H1 (cell line): ENCODE results near the gene ITPR1. TPM values are rescaled to one million over a fixed set of nuclear protein-coding genes. Genes with fewer than 3 reads are reported as not detected.

Source experiments
- CTCF ChIA-PET: fragments of 300-600 bp; sonication (Branson Sonifier 250); formaldehyde crosslinking; loops from one replicate; lab custom pipeline; 2021; ENCODE audit not compliant: partially characterized antibody; lab: Charles Lee
- POLR2A ChIA-PET: fragments of 300-600 bp; sonication (Branson Sonifier 250); formaldehyde crosslinking; loops from one replicate; lab custom pipeline; 2021; ENCODE audit warnings: inconsistent platforms; ENCODE audit not compliant: partially characterized antibody; lab: Charles Lee
- DNase-seq, 2 experiments: peaks; one replicate each; pipeline versions ENCODE4 v3.0.0 to v3.0.0-alpha.2; 2010 to 2022; ENCODE audit warnings: low spot score in 2 of 2, low read depth in 1 of 2, mixed read lengths in 1 of 2
- FAIRE-seq: peaks from 2 replicates; lab custom pipeline; 2011; peaks lifted over from hg19 to GRCh38; lab: Jason Lieb, UNC
- H2AFZ ChIP-seq: 2 replicates; pipeline ENCODE4 v1.8.1; 2012; ENCODE audit warnings: low read length, inconsistent platforms
- H2AK5ac ChIP-seq: 2 replicates; pipeline ENCODE4 v1.6.1; 2013; ENCODE audit warnings: low read depth, low read length
- H2BK120ac ChIP-seq: replicated peaks from 2 replicates; pipeline ENCODE3; 2013; ENCODE audit warnings: low read depth, low read length, inconsistent platforms
- H2BK12ac ChIP-seq: 2 replicates; pipeline ENCODE4 v1.6.1; 2013; ENCODE audit warnings: low read depth, low read length
- H2BK15ac ChIP-seq: 2 replicates; pipeline ENCODE4 v1.6.1; 2013; ENCODE audit warnings: low read length
- H2BK20ac ChIP-seq: 2 replicates; pipeline ENCODE4 v1.6.1; 2013; ENCODE audit warnings: low read length
- H2BK5ac ChIP-seq: 2 replicates; pipeline ENCODE4 v1.6.1; 2013; ENCODE audit warnings: low read depth, low read length
- H3K14ac ChIP-seq: 2 replicates; pipeline ENCODE4 v1.6.1; 2013; ENCODE audit warnings: inconsistent platforms; ENCODE audit not compliant: insufficient read length
- H3K18ac ChIP-seq: 2 replicates; pipeline ENCODE4 v1.6.1; 2013; ENCODE audit warnings: low read length; ENCODE audit errors: extremely low read depth
- H3K23ac ChIP-seq: 2 replicates; pipeline ENCODE4 v1.6.1; 2013; ENCODE audit warnings: inconsistent platforms; ENCODE audit not compliant: insufficient read length
- H3K23me2 ChIP-seq: 2 replicates; pipeline ENCODE4 v1.6.1; 2013; ENCODE audit warnings: low read depth, low read length
- H3K27ac ChIP-seq: 2 replicates; pipeline ENCODE4 v1.6.1; 2011; ENCODE audit warnings: low read depth, low read length, inconsistent platforms
- H3K27me3 ChIP-seq, 4 experiments: replicated peaks in 1 of 4; 1 replicate in 1 of 4; 2 replicates in 3 of 4; pipeline versions ENCODE4 v1.6.1 to v1.8.1; 2011 to 2013; ENCODE audit warnings: low read length in 3 of 4, mild to moderate bottlenecking in 3 of 4, inconsistent platforms in 2 of 4, mixed read lengths in 2 of 4, moderate library complexity in 1 of 4; ENCODE audit not compliant: control insufficient read depth in 3 of 4, insufficient read depth in 3 of 4; ENCODE audit errors: extremely low read depth in 1 of 4
- H3K36me3 ChIP-seq, 4 experiments: 2 replicates each; pipeline versions ENCODE4 v1.6.1 to v1.8.1; 2011 to 2013; ENCODE audit warnings: mild to moderate bottlenecking in 4 of 4, low read length in 3 of 4, moderate library complexity in 2 of 4, control low read depth in 1 of 4, inconsistent platforms in 1 of 4; ENCODE audit not compliant: insufficient read depth in 4 of 4, control insufficient read depth in 2 of 4
- H3K4ac ChIP-seq: replicated peaks from 2 replicates; pipeline ENCODE3; 2013; ENCODE audit warnings: low read length, low read depth, mixed read lengths, inconsistent platforms; ENCODE audit not compliant: insufficient read length
- H3K4me1 ChIP-seq, 4 experiments: replicated peaks in 1 of 4; 1 replicate in 1 of 4; 2 replicates in 3 of 4; pipeline versions ENCODE4 v1.6.1 to v1.8.1; 2011 to 2013; ENCODE audit warnings: low read length in 3 of 4, inconsistent platforms in 2 of 4, mixed read lengths in 1 of 4; ENCODE audit not compliant: insufficient read depth in 4 of 4, control insufficient read depth in 3 of 4
- H3K4me2 ChIP-seq, 2 experiments: 2 replicates each; pipeline versions ENCODE4 v1.6.1 to v1.8.1; 2011 to 2013; ENCODE audit warnings: low read depth in 2 of 2, low read length in 2 of 2, control low read depth in 1 of 2, inconsistent platforms in 1 of 2, mild to moderate bottlenecking in 1 of 2; ENCODE audit not compliant: insufficient read depth in 1 of 2
- H3K4me3 ChIP-seq, 4 experiments: fragments of 200-600, 300-600 bp in 1 of 4; sonication (generic), shearing (Covaris generic), sonication (Bioruptor Twin) in 1 of 4; 2 replicates each; pipeline versions ENCODE4 v1.5.1 to v1.8.1; 2011 to 2016; ENCODE audit warnings: low read length in 4 of 4, low read depth in 3 of 4, control low read depth in 2 of 4, inconsistent platforms in 2 of 4, mild to moderate bottlenecking in 2 of 4, mixed read lengths in 1 of 4, moderate library complexity in 1 of 4; ENCODE audit not compliant: insufficient read depth in 2 of 4; ENCODE audit errors: extremely low read depth in 1 of 4
- H3K56ac ChIP-seq: replicated peaks from 2 replicates; pipeline ENCODE3; 2013; ENCODE audit warnings: low read depth, mild to moderate bottlenecking, mixed read lengths, low read length, inconsistent platforms; ENCODE audit not compliant: insufficient read length
- H3K79me1 ChIP-seq: 2 replicates; pipeline ENCODE4 v1.6.1; 2013; ENCODE audit warnings: low read depth, low read length, control low read depth
- H3K79me2 ChIP-seq, 2 experiments: 2 replicates each; pipeline versions ENCODE4 v1.6.1 to v1.8.1; 2012 to 2013; ENCODE audit warnings: low read length in 2 of 2, mild to moderate bottlenecking in 2 of 2, inconsistent platforms in 1 of 2; ENCODE audit not compliant: insufficient read depth in 2 of 2, control insufficient read depth in 1 of 2
- H3K9ac ChIP-seq, 4 experiments: replicated peaks in 1 of 4; 1 replicate in 1 of 4; 2 replicates in 3 of 4; pipeline versions ENCODE4 v1.6.1 to v1.8.1; 2011 to 2013; ENCODE audit warnings: low read depth in 3 of 4, low read length in 3 of 4, control low read depth in 2 of 4, mild to moderate bottlenecking in 2 of 4, moderate library complexity in 2 of 4, inconsistent platforms in 1 of 4; ENCODE audit errors: extremely low read depth in 1 of 4
- H3K9me3 ChIP-seq, 2 experiments: 2 replicates each; pipeline versions ENCODE4 v1.6.1 to v1.8.1; 2012 to 2013; ENCODE audit warnings: mild to moderate bottlenecking in 2 of 2, moderate library complexity in 2 of 2, control low read depth in 1 of 2, inconsistent platforms in 1 of 2, low read depth in 1 of 2, low read length in 1 of 2, mixed read lengths in 1 of 2; ENCODE audit not compliant: insufficient read depth in 2 of 2
- H4K20me1 ChIP-seq, 2 experiments: replicated peaks in 1 of 2; 2 replicates each; pipeline versions ENCODE3 to v1.8.1; 2011 to 2013; ENCODE audit warnings: inconsistent platforms in 2 of 2, low read length in 2 of 2, mild to moderate bottlenecking in 1 of 2; ENCODE audit not compliant: insufficient read depth in 2 of 2, control insufficient read depth in 1 of 2
- H4K5ac ChIP-seq: 2 replicates; pipeline ENCODE4 v1.6.1; 2013; ENCODE audit warnings: low read length, low read depth, mixed read lengths, inconsistent platforms; ENCODE audit not compliant: insufficient read length
- H4K8ac ChIP-seq: 2 replicates; pipeline ENCODE4 v1.8.0; 2013; ENCODE audit warnings: mild to moderate bottlenecking, moderate library complexity, low read length, inconsistent platforms; ENCODE audit not compliant: insufficient read depth; ENCODE audit errors: extremely low read depth
- H4K91ac ChIP-seq: replicated peaks from 2 replicates; pipeline ENCODE3; 2013; ENCODE audit warnings: low read length, mixed read lengths, inconsistent platforms; ENCODE audit not compliant: insufficient read length
- EGR1 ChIP-seq: IDR thresholded peaks from 2 replicates; pipeline ENCODE4 v1.6.1; 2011; ENCODE audit warnings: low read depth, low read length, borderline replicate concordance
- KDM1A ChIP-seq: fragments of 200-600, 300-600 bp; sonication (generic); IDR thresholded peaks from 2 replicates; pipeline ENCODE4 v1.7.1; 2016; ENCODE audit warnings: mild to moderate bottlenecking, low read length, borderline replicate concordance
- MAX ChIP-seq: IDR thresholded peaks from 2 replicates; pipeline ENCODE4 v1.6.1; 2012; ENCODE audit warnings: inconsistent platforms
- SIN3A ChIP-seq, 2 experiments: IDR thresholded peaks in 1 of 2; conservative IDR thresholded peaks in 1 of 2; 2 replicates each; pipeline ENCODE4 v1.6.1; 2011 to 2012; ENCODE audit warnings: low read length in 2 of 2, improper control_type of control experiment in 1 of 2, low read depth in 1 of 2, mild to moderate bottlenecking in 1 of 2
- SP1 ChIP-seq: IDR thresholded peaks from 2 replicates; pipeline ENCODE4 v1.6.1; 2011; ENCODE audit warnings: low read depth, low read length
- TCF12 ChIP-seq: IDR thresholded peaks from 2 replicates; pipeline ENCODE4 v1.6.1; 2011; ENCODE audit warnings: low read depth, mild to moderate bottlenecking, low read length
- polyA plus RNA-seq, 7 experiments: library from polyadenylated mRNA; depleted of rRNA in 3 of 7; stranded (reverse) in 5 of 7; unstranded in 2 of 7; fragments of >200 nt in 5 of 7; fragments of 200-250 nt in 2 of 7; gene quantifications; 1 replicate in 5 of 7; 2 replicates in 1 of 7; 4 replicates in 1 of 7; pipeline versions ENCODE4 v1.2.1 to v1.2.3, GENCODE V29; 2011 to 2013; ENCODE audit warnings: missing spikeins in 2 of 7, mixed read lengths in 2 of 7
- total RNA-seq: library from RNA; stranded (reverse); fragmentation: NEBNext Ultra II Directional; extraction: Animal tissue kit (Norgen Biotek cat#: 25700); gene quantifications from 2 replicates; pipeline ENCODE4 v1.2.1, GENCODE V29; 2021

ITPR1 gene
- total and polyA plus RNA-seq, 2 of the 8 experiments (the other 6 are each of a cell fraction or from before 2014, with no cell fraction given) = 2.5 to 16.3 TPM

- H2BK12ac ChIP-seq = no peak overlapping the region
- H3K23me2 ChIP-seq = no peaks in the 10 kb centered on the region
- H3K4me2 ChIP-seq = no peak overlapping the region
- H3K79me2 ChIP-seq = no peaks in the 10 kb centered on the region
- H3K18ac ChIP-seq = no peak overlapping the region
- no peaks in the 10 kb centered on the region for H3K79me1 ChIP-seq
- no peaks in the 10 kb centered on the region for H3K27me3 ChIP-seq
- H3K14ac ChIP-seq = no peak overlapping the region
- H2BK20ac ChIP-seq = no peak overlapping the region
- no peak overlapping the region for H2BK120ac ChIP-seq
- ChIA-PET POLR2A (no interaction called here), CTCF (interaction anchor here (1.4 kb wide), 1 partner anchor 11 kb away, joined by 4 read pairs; no protein-coding TSS in a partner anchor)
- no peak overlapping the region for H4K5ac ChIP-seq
- DNase-seq (no peak), FAIRE-seq (no peak)
- H3K4me3 ChIP-seq = no peak overlapping the region
- H3K9me3 ChIP-seq = no peaks in the 10 kb centered on the region
- H4K91ac ChIP-seq = no peak overlapping the region
- H2BK15ac ChIP-seq = no peak overlapping the region
- H2AFZ ChIP-seq = no peak overlapping the region
- no peak overlapping the region for H3K4ac ChIP-seq
- peaks cover 1 to 6% (median 4%) of the 10 kb centered on the region in 4 experiments; a peak in 4 of 7 replicates for H3K4me1 ChIP-seq
- H3K27ac ChIP-seq = no peak overlapping the region
- H2BK5ac ChIP-seq = no peak overlapping the region
- no peak overlapping the region for H3K56ac ChIP-seq
- H3K23ac ChIP-seq = no peak overlapping the region
- H3K36me3 ChIP-seq = no peaks in the 10 kb centered on the region
- H2AK5ac ChIP-seq = no peak overlapping the region
- no peak overlapping the region for H3K9ac ChIP-seq
- H4K20me1 ChIP-seq = no peaks in the 10 kb centered on the region
- TF ChIP-seq SIN3A (conservative IDR thresholded peaks at IDR 0.05 in 1 of 2, IDR thresholded peaks at IDR 0.05 in 1 of 2; ENCODE audit: low read depth in 1 of 2, low read length in 2 of 2) (no peak), KDM1A (no peak), SP1 (no peak), EGR1 (no peak), TCF12 (no peak), MAX (no peak)
- no peak overlapping the region for H4K8ac ChIP-seq
Measured at GRCh38 chr3:4531478-4532025, 38.4 kb downstream of the ITPR1 start.
